Lower leg skin (tissue), 4 donors: ENCODE data around the gene EGF. TPM values are rescaled to one million over a fixed set of nuclear protein-coding genes. Genes with fewer than 3 reads are reported as not detected.

Experiments
- DNase-seq, 2 donors: peaks; one replicate each; pipeline ENCODE4 v3.0.0-alpha.2; 2019; ENCODE audit warnings: low spot score in 2 of 2
- H3K4me3 ChIP-seq: fragments of 200-600 bp; sonication (generic); 2 replicates; pipeline ENCODE4 v1.5.1; 2017; ENCODE audit warnings: mild to moderate bottlenecking, low read depth; ENCODE audit not compliant: poor library complexity, severe bottlenecking
- CTCF ChIP-seq, 3 donors: fragments of 450-650 bp; IDR thresholded peaks; one replicate each; pipeline ENCODE4 v1.5.1; 2016; ENCODE audit warnings: antibody characterized with exemption in 3 of 3, mild to moderate bottlenecking in 3 of 3, moderate library complexity in 2 of 3
- POLR2A ChIP-seq, 2 donors: fragments of 450-650 bp; IDR thresholded peaks; one replicate each; pipeline ENCODE4 v1.6.1; 2016 to 2017; ENCODE audit warnings: antibody characterized with exemption in 2 of 2, mild to moderate bottlenecking in 1 of 2, moderate library complexity in 1 of 2
- WGBS, 2 donors: methylation state at CpG; one replicate each; pipeline ENCODE4 v1.1.5; 2018; 5-methylcytosine and 5-hydroxymethylcytosine counted together
- intact Hi-C: fragments of 100-400 bp; cut with DNase I; formaldehyde crosslinking; loops from one replicate; pipeline ENCODE4 v1.15.0; 2023; ENCODE audit warnings: low total_unique reads
- total RNA-seq, 4 donors: library from RNA; depleted of rRNA; stranded (reverse); fragments of >200 nt; gene quantifications; one replicate each; pipeline ENCODE4 v1.1.0, GENCODE V29; 2016

EGF gene
- 1 to 10 TPM; 1.5 to 3.9 (median 2.3) TPM for total RNA-seq

- WGBS, 2 donors: 41 to 51% methylated on average over 9 of the region's 9 CpGs
- DNase-seq: no peak
- intact Hi-C loops: no loop called here
- H3K4me3 ChIP-seq: no peak within 1 kb of the TSS
- TF ChIP-seq POLR2A (IDR thresholded peaks at IDR 0.05) (no peak), CTCF (IDR thresholded peaks at IDR 0.05) (no peak)
Measured at GRCh38 chr4:109912706-109913595, at the start of gene EGF. Gene EGF, plus strand, starts transcription at chr4:109912883. Its CDS starts 453 bp downstream, at chr4:109913336.

GRCh38 chr4:109864134-109864533 lies 48.5 kb upstream of the EGF start:
- no peak overlapping the region for H3K4me3 ChIP-seq
- intact Hi-C loops: no loop called here
- TF ChIP-seq POLR2A (IDR thresholded peaks at IDR 0.05) (no peak), CTCF (IDR thresholded peaks at IDR 0.05) (no peak)
- DNase-seq: no peak

DNA sequence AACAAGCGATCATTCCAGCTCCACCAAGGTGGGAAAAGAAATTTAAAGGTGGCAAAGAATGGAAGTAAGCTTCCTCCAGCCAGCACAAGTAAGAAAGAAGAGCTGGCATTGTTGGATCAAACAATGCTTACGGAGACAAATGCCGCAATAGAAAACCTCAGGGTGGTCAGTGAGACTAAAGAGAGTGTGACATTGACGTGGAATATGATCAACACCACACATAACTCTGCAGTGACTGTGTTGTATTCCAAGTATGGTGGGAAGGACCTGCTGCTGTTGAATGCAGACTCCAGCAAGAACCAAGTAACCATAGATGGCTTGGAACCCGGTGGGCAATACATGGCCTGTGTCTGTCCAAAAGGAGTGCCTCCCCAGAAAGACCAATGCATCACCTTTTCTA lies 42.6 kb upstream of the EGF start:
- TF ChIP-seq CTCF (IDR thresholded peaks at IDR 0.05) (no peak), POLR2A (IDR thresholded peaks at IDR 0.05) (no peak)
- H3K4me3 ChIP-seq: no peak overlapping the region
- WGBS, 2 donors: 94% methylated on average over 5 of the region's 5 CpGs
- intact Hi-C loops: no loop called here
- no peak for DNase-seq

GRCh38 chr4:109872065-109872464 lies 40.6 kb upstream of the EGF start:
- DNase-seq: no peak
- intact Hi-C loops: no loop called here
- H3K4me3 ChIP-seq: no peak overlapping the region
- TF ChIP-seq POLR2A (IDR thresholded peaks at IDR 0.05) (no peak), CTCF (IDR thresholded peaks at IDR 0.05) (no peak)
- WGBS, 2 donors: 93 to 97% methylated on average over 2 of the region's 2 CpGs

DNA sequence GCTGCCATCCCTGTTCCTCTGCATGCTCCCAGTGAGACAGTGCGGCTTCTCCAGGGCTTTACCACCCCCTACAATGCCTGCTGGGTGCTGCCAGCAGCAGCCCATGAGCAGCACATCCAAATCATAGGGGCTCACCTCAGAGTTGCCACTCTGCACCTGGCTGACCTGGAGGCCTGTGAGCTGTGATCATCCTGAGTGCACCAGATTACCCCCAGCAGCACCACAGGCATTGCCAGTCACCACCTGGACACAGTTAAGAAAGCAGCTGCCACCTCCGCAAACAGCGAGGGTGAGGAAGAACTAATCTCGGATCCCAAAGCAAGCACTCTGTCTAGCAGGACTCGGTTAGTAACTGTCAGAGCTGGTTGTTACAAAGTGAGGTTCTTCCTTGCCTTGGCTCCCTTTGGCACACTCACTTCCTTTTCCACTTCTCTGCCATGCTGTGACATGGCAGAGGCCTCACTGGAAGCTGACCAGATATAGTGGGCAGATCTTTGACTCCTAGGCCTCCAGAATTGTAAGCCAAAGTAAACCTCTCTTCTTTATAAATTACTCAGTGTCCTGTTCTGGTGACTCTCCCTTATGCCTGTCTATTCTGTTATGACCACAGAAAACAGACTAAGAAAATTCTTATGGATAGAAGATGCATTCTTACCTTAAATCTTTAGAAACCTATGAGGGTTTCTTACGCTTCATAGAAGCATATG lies 39.6 kb upstream of the EGF start:
- DNase-seq: no peak
- TF ChIP-seq CTCF (IDR thresholded peaks at IDR 0.05) (no peak), POLR2A (IDR thresholded peaks at IDR 0.05) (no peak)
- 95 to 100% methylated on average over 6 of the region's 6 CpGs for WGBS, 2 donors
- H3K4me3 ChIP-seq: no peak overlapping the region
- intact Hi-C loops: no loop called here
